ENCODE measurements around the gene PPBP.
A peak's percentile ranks its signal among the peaks of the same experiment; 100 is the strongest.
"Not testable (repeated sequence)": the region's sequence is repeated elsewhere in the genome, so short reads cannot be mapped to it uniquely, and the experiment has no call there.

Gene PPBP

DNA sequence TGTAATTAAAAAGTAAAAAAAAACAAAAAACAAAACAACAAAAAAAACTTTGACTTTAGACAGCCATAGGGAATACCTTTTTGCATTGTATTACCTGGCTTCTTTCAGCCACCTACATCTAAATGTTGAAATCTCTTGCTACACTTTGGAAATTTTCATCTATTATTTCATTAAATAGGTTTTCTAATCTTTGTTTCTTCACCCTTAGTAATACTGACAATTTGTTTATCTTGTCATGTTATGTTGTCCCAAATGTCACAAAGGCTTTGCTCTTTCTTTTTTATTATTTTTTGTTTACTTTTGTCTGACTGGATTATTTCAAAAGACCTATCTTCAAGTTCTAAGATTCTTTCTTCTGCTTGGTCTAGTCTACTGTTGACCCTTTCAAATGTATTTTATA is 13.6 kb downstream of the PPBP start:
- DNase-seq (ENCODE audit: low read depth) = no peak
- H3K4me3 ChIP-seq (ENCODE audit: low read length) = no peak overlapping the region
- TF ChIP-seq CTCF (conservative IDR thresholded peaks at IDR 0.05; ENCODE audit: low read depth, low read length) = no peak

GRCh38 chr4:73970945-73971344 is 17.0 kb downstream of the PPBP start:
- no peak for DNase-seq (ENCODE audit: low read depth)
- H3K4me3 ChIP-seq (ENCODE audit: low read length) = no peak overlapping the region
- TF ChIP-seq CTCF (conservative IDR thresholded peaks at IDR 0.05; ENCODE audit: low read depth, low read length) = no peak

- no peak for TF ChIP-seq CTCF (conservative IDR thresholded peaks at IDR 0.05; ENCODE audit: low read depth, low read length)
- H3K4me3 ChIP-seq (ENCODE audit: low read length) = no peak overlapping the region
- no peak for DNase-seq (ENCODE audit: low read depth)
Measured at GRCh38 chr4:73970011-73970410, 18.0 kb downstream of the PPBP start.

- no peak for DNase-seq (ENCODE audit: low read depth)
- H3K4me3 ChIP-seq (ENCODE audit: low read length) = no peak overlapping the region
- TF ChIP-seq CTCF (conservative IDR thresholded peaks at IDR 0.05; ENCODE audit: low read depth, low read length) = no peak
Measured at GRCh38 chr4:73967866-73968265, 20.1 kb downstream of the PPBP start.

- peak; percentile 54 for TF ChIP-seq CTCF (conservative IDR thresholded peaks at IDR 0.05; ENCODE audit: low read depth, low read length)
- no peak for DNase-seq (ENCODE audit: low read depth)
- no peak overlapping the region for H3K4me3 ChIP-seq (ENCODE audit: low read length)
Measured at GRCh38 chr4:73964862-73965611, 23.0 kb downstream of the PPBP start.

- no peak for TF ChIP-seq CTCF (conservative IDR thresholded peaks at IDR 0.05; ENCODE audit: low read depth, low read length)
- no peak for DNase-seq (ENCODE audit: low read depth)
- H3K4me3 ChIP-seq (ENCODE audit: low read length) = no peak overlapping the region
Measured at GRCh38 chr4:73962724-73963123, 25.3 kb downstream of the PPBP start.

DNA sequence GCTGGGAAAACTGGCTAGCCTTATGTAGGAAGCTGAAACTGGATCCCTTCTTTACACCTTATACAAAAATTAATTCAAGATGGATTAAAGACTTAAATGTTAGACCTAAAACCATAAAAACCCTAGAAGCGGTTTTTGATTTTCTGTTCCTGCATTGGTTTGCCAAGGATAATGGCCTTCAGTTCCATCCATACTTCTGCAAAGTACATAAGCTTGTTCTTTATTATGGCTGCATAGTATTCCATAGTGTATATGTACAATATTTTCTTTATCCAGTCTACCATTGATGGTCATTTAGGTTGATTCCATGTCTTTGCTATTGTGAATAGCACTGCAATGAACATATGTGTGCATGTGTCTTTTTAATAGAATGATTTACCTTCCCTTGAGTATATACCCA is 28.9 kb downstream of the PPBP start:
- not testable (repeated sequence) for DNase-seq (ENCODE audit: low read depth); H3K4me3 ChIP-seq (ENCODE audit: low read length)

Data from retinal pigment epithelial cell (primary cell).